Astrocyte (in vitro differentiated cells and primary cell): ENCODE data around the gene MCTP1. TPM values are rescaled to one million over a fixed set of nuclear protein-coding genes. Genes with fewer than 3 reads are reported as not detected.

Experiments used
- DNase-seq: peaks from one replicate; pipeline ENCODE4 v3.0.0-alpha.2; 2010; ENCODE audit warnings: low read depth
- FAIRE-seq: peaks from 2 replicates; lab custom pipeline; 2011; peaks lifted over from hg19 to GRCh38; lab: Jason Lieb, UNC
- H2AFZ ChIP-seq: 2 replicates; pipeline ENCODE4 v1.6.0; 2012; ENCODE audit warnings: low read depth, low read length, inconsistent platforms
- H3K27ac ChIP-seq: 2 replicates; pipeline ENCODE4 v1.5.1; 2011; ENCODE audit warnings: low read depth, low read length, inconsistent platforms
- H3K27me3 ChIP-seq: 2 replicates; pipeline ENCODE4 v1.6.0; 2011; ENCODE audit warnings: low read length, inconsistent platforms; ENCODE audit not compliant: insufficient read depth
- H3K36me3 ChIP-seq: 2 replicates; pipeline ENCODE4 v1.5.1; 2011; ENCODE audit warnings: low read length, inconsistent platforms; ENCODE audit not compliant: insufficient read depth
- H3K4me1 ChIP-seq: 2 replicates; pipeline ENCODE4 v1.5.1; 2011; ENCODE audit warnings: low read length, inconsistent platforms; ENCODE audit not compliant: insufficient read depth
- H3K4me2 ChIP-seq: 2 replicates; pipeline ENCODE4 v1.6.0; 2012; ENCODE audit warnings: low read length, inconsistent platforms
- H3K4me3 ChIP-seq: 2 replicates; pipeline ENCODE4 v1.5.1; 2011; ENCODE audit warnings: low read depth, mild to moderate bottlenecking, low read length, inconsistent platforms; ENCODE audit not compliant: insufficient read depth
- H3K79me2 ChIP-seq: 2 replicates; pipeline ENCODE4 v1.6.0; 2012; ENCODE audit warnings: mild to moderate bottlenecking, low read length, inconsistent platforms; ENCODE audit not compliant: insufficient read depth
- H3K9ac ChIP-seq: 2 replicates; pipeline ENCODE4 v1.6.0; 2012; ENCODE audit warnings: mild to moderate bottlenecking, low read length, inconsistent platforms
- H3K9me3 ChIP-seq: 2 replicates; pipeline ENCODE4 v1.5.1; 2012; ENCODE audit warnings: low read depth, mild to moderate bottlenecking, low read length, inconsistent platforms; ENCODE audit not compliant: insufficient read depth
- H4K20me1 ChIP-seq: 2 replicates; pipeline ENCODE4 v1.6.0; 2012; ENCODE audit warnings: low read length, inconsistent platforms; ENCODE audit not compliant: insufficient read depth
- H3K27ac Mint-ChIP-seq: one replicate; pipeline ENCODE4 v1.8.0; 2021; ENCODE audit warnings: mild to moderate bottlenecking, mixed read lengths; ENCODE audit not compliant: unreplicated experiment
- H3K27me3 Mint-ChIP-seq: one replicate; pipeline ENCODE4 v1.8.0; 2021; ENCODE audit warnings: low read depth, mixed read lengths; ENCODE audit not compliant: unreplicated experiment
- H3K36me3 Mint-ChIP-seq: one replicate; pipeline ENCODE4 v1.8.0; 2021; ENCODE audit warnings: low read depth, mixed read lengths; ENCODE audit not compliant: unreplicated experiment
- H3K4me1 Mint-ChIP-seq: one replicate; pipeline ENCODE4 v1.8.0; 2021; ENCODE audit warnings: low read depth, mixed read lengths; ENCODE audit not compliant: unreplicated experiment
- H3K4me3 Mint-ChIP-seq: one replicate; pipeline ENCODE4 v1.8.0; 2021; ENCODE audit warnings: mild to moderate bottlenecking, moderate library complexity, mixed read lengths; ENCODE audit not compliant: unreplicated experiment
- H3K9me3 Mint-ChIP-seq: one replicate; pipeline ENCODE4 v1.8.0; 2021; ENCODE audit warnings: mild to moderate bottlenecking, mixed read lengths; ENCODE audit not compliant: unreplicated experiment
- EZH2 ChIP-seq: IDR thresholded peaks from 2 replicates; pipeline ENCODE4 v1.6.1; 2012; ENCODE audit warnings: mild to moderate bottlenecking, low read length, inconsistent platforms; ENCODE audit not compliant: insufficient read depth
- total RNA-seq: library from RNA; stranded (reverse); gene quantifications from 2 replicates; pipeline ENCODE4 v1.2.1, GENCODE V29; 2021
- TF ChIP-seq, protein P1 (sequence below): IDR thresholded peaks from 2 replicates; pipeline ENCODE4 v1.5.1; 2011; ENCODE audit warnings: low read depth, mild to moderate bottlenecking, inconsistent platforms, low read length, moderate library complexity; ENCODE audit not compliant: insufficient read depth

The MCTP1 gene
- total RNA-seq, 1 donor from 2014 or later = 40.6 TPM

DNA sequence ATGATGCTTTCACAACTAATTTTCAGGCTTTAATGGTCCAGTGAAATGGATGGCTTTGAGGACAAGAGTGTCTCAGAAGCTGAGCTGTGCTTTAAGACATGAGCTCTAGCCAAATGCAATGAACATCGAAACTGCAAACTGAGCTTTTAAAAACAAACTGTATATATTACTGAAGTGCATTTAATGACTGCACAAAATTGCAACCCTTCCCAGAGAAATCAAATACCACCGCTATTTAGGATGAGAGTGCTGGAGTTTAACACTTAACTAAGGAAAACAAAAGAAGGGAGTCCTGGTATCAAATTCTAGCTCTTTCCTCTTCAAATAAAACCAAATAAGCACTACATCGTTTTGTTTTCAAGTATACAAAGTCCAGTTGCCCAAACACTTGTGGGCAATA, 502.5 kb downstream of the MCTP1 start:
- DNase-seq = no peak
- H3K27me3 Mint-ChIP-seq = no peaks in the 10 kb centered on the region
- H3K79me2 ChIP-seq = no peaks in the 10 kb centered on the region
- no peak overlapping the region for H2AFZ ChIP-seq
- no peaks in the 10 kb centered on the region for H3K9me3 Mint-ChIP-seq
- FAIRE-seq = no peak
- no peaks in the 10 kb centered on the region for H4K20me1 ChIP-seq
- no peak overlapping the region for H3K27ac Mint-ChIP-seq
- no peaks in the 10 kb centered on the region for H3K36me3 Mint-ChIP-seq
- H3K4me3 ChIP-seq = no peak overlapping the region
- no peak overlapping the region for H3K27ac ChIP-seq
- H3K9me3 ChIP-seq = no peaks in the 10 kb centered on the region
- no peaks in the 10 kb centered on the region for H3K4me1 ChIP-seq
- no peaks in the 10 kb centered on the region for H3K27me3 ChIP-seq
- no peaks in the 10 kb centered on the region for H3K36me3 ChIP-seq
- TF ChIP-seq, protein P1, sequence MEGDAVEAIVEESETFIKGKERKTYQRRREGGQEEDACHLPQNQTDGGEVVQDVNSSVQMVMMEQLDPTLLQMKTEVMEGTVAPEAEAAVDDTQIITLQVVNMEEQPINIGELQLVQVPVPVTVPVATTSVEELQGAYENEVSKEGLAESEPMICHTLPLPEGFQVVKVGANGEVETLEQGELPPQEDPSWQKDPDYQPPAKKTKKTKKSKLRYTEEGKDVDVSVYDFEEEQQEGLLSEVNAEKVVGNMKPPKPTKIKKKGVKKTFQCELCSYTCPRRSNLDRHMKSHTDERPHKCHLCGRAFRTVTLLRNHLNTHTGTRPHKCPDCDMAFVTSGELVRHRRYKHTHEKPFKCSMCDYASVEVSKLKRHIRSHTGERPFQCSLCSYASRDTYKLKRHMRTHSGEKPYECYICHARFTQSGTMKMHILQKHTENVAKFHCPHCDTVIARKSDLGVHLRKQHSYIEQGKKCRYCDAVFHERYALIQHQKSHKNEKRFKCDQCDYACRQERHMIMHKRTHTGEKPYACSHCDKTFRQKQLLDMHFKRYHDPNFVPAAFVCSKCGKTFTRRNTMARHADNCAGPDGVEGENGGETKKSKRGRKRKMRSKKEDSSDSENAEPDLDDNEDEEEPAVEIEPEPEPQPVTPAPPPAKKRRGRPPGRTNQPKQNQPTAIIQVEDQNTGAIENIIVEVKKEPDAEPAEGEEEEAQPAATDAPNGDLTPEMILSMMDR = no peak
- TF ChIP-seq EZH2 = no peak
- H3K4me3 Mint-ChIP-seq = no peak overlapping the region
- no peak overlapping the region for H3K9ac ChIP-seq
- peaks cover 7% of the 10 kb centered on the region for H3K4me1 Mint-ChIP-seq
- H3K4me2 ChIP-seq = no peak overlapping the region

- H3K79me2 ChIP-seq = no peaks in the 10 kb centered on the region
Measured at GRCh38 chr5:94779684-94780083, 505.2 kb downstream of the MCTP1 start.

GRCh38 chr5:94778732-94779131, 506.2 kb downstream of the MCTP1 start:
- Mint-ChIP-seq H3K36me3 (peaks cover 4% of the 10 kb centered on the region), H3K9me3 (no peaks in the 10 kb centered on the region), H3K27me3 (no peaks in the 10 kb centered on the region), H3K4me3 (no peak overlapping the region), H3K27ac (no peak overlapping the region), H3K4me1 (peaks cover 2% of the 10 kb centered on the region)
- Histone ChIP-seq H3K4me2 (no peak overlapping the region), H4K20me1 (no peaks in the 10 kb centered on the region), H3K36me3 (no peaks in the 10 kb centered on the region), H3K27me3 (no peaks in the 10 kb centered on the region), H3K4me1 (peaks cover 5% of the 10 kb centered on the region), H2AFZ (no peak overlapping the region), H3K79me2 (no peaks in the 10 kb centered on the region), H3K27ac (no peak overlapping the region), H3K9me3 (no peaks in the 10 kb centered on the region), H3K4me3 (no peak overlapping the region), H3K9ac (no peak overlapping the region)
- no peak for TF ChIP-seq EZH2
- FAIRE-seq = no peak
- no peak for DNase-seq

More at GRCh38 chr5:94779684-94780083, 505.2 kb downstream of the MCTP1 start:
- TF ChIP-seq, protein P1 = no peak
- no peak for TF ChIP-seq EZH2
- DNase-seq (no peak), FAIRE-seq (no peak)
- H3K9me3 Mint-ChIP-seq = no peaks in the 10 kb centered on the region
- no peak overlapping the region for H3K27ac Mint-ChIP-seq
- H3K4me1 Mint-ChIP-seq = peaks cover 2% of the 10 kb centered on the region
- Histone ChIP-seq H2AFZ (no peak overlapping the region), H3K9me3 (no peaks in the 10 kb centered on the region), H3K27me3 (no peaks in the 10 kb centered on the region), H4K20me1 (no peaks in the 10 kb centered on the region), H3K4me2 (no peak overlapping the region), H3K4me3 (no peak overlapping the region), H3K27ac (no peak overlapping the region), H3K36me3 (no peaks in the 10 kb centered on the region), H3K9ac (no peak overlapping the region), H3K4me1 (peaks cover 5% of the 10 kb centered on the region)
- H3K27me3 Mint-ChIP-seq = no peaks in the 10 kb centered on the region
- H3K36me3 Mint-ChIP-seq = peaks cover 3% of the 10 kb centered on the region
- H3K4me3 Mint-ChIP-seq = no peak overlapping the region
